ENCODE results near the gene KRTAP5-10. TPM values are rescaled to one million over a fixed set of nuclear protein-coding genes. Genes with fewer than 3 reads are reported as not detected.

Gene KRTAP5-10
- total RNA-seq, 1 donor from 2014 or later: 0.23 TPM

DNA sequence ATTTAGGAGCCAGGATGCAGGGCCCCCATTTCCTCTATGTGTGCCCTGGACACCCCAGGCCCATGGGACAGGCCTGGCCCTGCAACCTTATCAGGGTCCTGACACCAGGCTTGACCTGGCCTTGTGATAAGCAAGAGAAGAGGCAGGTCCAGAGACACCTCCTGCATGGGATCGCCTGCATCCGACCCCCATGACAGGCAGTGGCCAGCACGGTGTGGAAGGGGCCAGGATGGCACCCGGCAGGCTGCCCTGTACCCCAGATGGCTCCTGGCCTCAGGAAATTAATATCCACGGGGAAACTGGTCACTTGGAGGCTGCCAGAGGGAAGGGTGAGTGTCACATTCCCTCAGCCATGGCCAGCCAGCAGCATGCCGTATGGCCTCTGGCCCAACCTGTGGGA is 10.4 kb upstream of the KRTAP5-10 start:
- no peak for TF ChIP-seq CTCF (IDR thresholded peaks at IDR 0.05; ENCODE audit: unreplicated experiment)
- no peak overlapping the region for H3K4me3 Mint-ChIP-seq (ENCODE audit: unreplicated experiment)
- no peaks in the 10 kb centered on the region for H3K9me3 Mint-ChIP-seq (ENCODE audit: unreplicated experiment)
- H3K36me3 Mint-ChIP-seq (ENCODE audit: low read depth, unreplicated experiment): no peaks in the 10 kb centered on the region
- H3K27ac Mint-ChIP-seq (ENCODE audit: unreplicated experiment): no peak overlapping the region
- H3K4me1 Mint-ChIP-seq (ENCODE audit: unreplicated experiment): peaks cover 15% of the 10 kb centered on the region
- H3K27me3 Mint-ChIP-seq (ENCODE audit: unreplicated experiment): peaks cover 2% of the 10 kb centered on the region
- DNase-seq (ENCODE audit: low spot score): no peak

DNA sequence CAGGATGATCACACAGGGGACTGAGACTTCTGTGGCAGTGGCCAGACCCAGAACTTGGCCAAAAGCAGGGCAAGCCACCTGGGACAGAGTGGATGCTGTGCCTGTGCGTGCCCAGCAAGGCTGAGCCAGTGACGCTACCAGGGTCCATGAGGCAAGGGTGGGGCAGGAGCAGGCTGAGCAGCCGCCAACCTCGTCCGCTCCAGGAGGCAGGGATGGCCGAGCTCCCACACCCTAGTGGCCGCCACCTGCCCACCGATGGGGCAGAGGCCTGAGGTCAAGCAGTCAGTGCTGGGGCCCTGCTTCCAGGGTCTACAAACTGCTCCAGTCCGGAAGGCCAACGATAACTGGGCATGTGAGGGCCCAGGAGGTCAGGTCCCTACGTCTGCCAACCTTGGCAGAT is 9.9 kb upstream of the KRTAP5-10 start:
- TF ChIP-seq CTCF (IDR thresholded peaks at IDR 0.05; ENCODE audit: unreplicated experiment): no peak
- no peaks in the 10 kb centered on the region for H3K27me3 Mint-ChIP-seq (ENCODE audit: unreplicated experiment)
- H3K36me3 Mint-ChIP-seq (ENCODE audit: low read depth, unreplicated experiment): no peaks in the 10 kb centered on the region
- no peak for DNase-seq (ENCODE audit: low spot score)
- no peaks in the 10 kb centered on the region for H3K9me3 Mint-ChIP-seq (ENCODE audit: unreplicated experiment)
- no peak overlapping the region for H3K4me3 Mint-ChIP-seq (ENCODE audit: unreplicated experiment)
- H3K27ac Mint-ChIP-seq (ENCODE audit: unreplicated experiment): no peak overlapping the region
- peaks cover 10% of the 10 kb centered on the region for H3K4me1 Mint-ChIP-seq (ENCODE audit: unreplicated experiment)

GRCh38 chr11:71556018-71556417 is 9.3 kb upstream of the KRTAP5-10 start:
- no peak overlapping the region for H3K27ac Mint-ChIP-seq (ENCODE audit: unreplicated experiment)
- no peaks in the 10 kb centered on the region for H3K9me3 Mint-ChIP-seq (ENCODE audit: unreplicated experiment)
- no peak for TF ChIP-seq CTCF (IDR thresholded peaks at IDR 0.05; ENCODE audit: unreplicated experiment)
- no peaks in the 10 kb centered on the region for H3K36me3 Mint-ChIP-seq (ENCODE audit: low read depth, unreplicated experiment)
- H3K4me3 Mint-ChIP-seq (ENCODE audit: unreplicated experiment): no peak overlapping the region
- no peak for DNase-seq (ENCODE audit: low spot score)
- peaks cover 5% of the 10 kb centered on the region for H3K4me1 Mint-ChIP-seq (ENCODE audit: unreplicated experiment)
- H3K27me3 Mint-ChIP-seq (ENCODE audit: unreplicated experiment): no peaks in the 10 kb centered on the region

GRCh38 chr11:71557257-71557656 is 8.1 kb upstream of the KRTAP5-10 start:
- Mint-ChIP-seq H3K27ac (ENCODE audit: unreplicated experiment) (no peak overlapping the region), H3K4me1 (ENCODE audit: unreplicated experiment) (no peaks in the 10 kb centered on the region), H3K9me3 (ENCODE audit: unreplicated experiment) (no peaks in the 10 kb centered on the region), H3K27me3 (ENCODE audit: unreplicated experiment) (no peaks in the 10 kb centered on the region), H3K36me3 (ENCODE audit: low read depth, unreplicated experiment) (no peaks in the 10 kb centered on the region), H3K4me3 (ENCODE audit: unreplicated experiment) (no peak overlapping the region)
- TF ChIP-seq CTCF (IDR thresholded peaks at IDR 0.05; ENCODE audit: unreplicated experiment): no peak
- DNase-seq (ENCODE audit: low spot score): no peak

- H3K27ac Mint-ChIP-seq (ENCODE audit: unreplicated experiment): no peak overlapping the region
- no peaks in the 10 kb centered on the region for H3K4me1 Mint-ChIP-seq (ENCODE audit: unreplicated experiment)
- no peak overlapping the region for H3K4me3 Mint-ChIP-seq (ENCODE audit: unreplicated experiment)
- no peaks in the 10 kb centered on the region for H3K36me3 Mint-ChIP-seq (ENCODE audit: low read depth, unreplicated experiment)
- H3K9me3 Mint-ChIP-seq (ENCODE audit: unreplicated experiment): no peaks in the 10 kb centered on the region
- no peak for DNase-seq (ENCODE audit: low spot score)
- H3K27me3 Mint-ChIP-seq (ENCODE audit: unreplicated experiment): no peaks in the 10 kb centered on the region
- no peak for TF ChIP-seq CTCF (IDR thresholded peaks at IDR 0.05; ENCODE audit: unreplicated experiment)
Measured at GRCh38 chr11:71558996-71559395, 6.4 kb upstream of the KRTAP5-10 start.
